Muscle of leg (tissue), 11 donors: ENCODE measurements around the gene LETMD1. TPM values are rescaled to one million over a fixed set of nuclear protein-coding genes. Genes with fewer than 3 reads are reported as not detected.
A peak's percentile ranks its signal among the peaks of the same experiment; 100 is the strongest.
"Not testable (repeated sequence)": the region's sequence is repeated elsewhere in the genome, so short reads cannot be mapped to it uniquely, and the experiment has no call there.

Experiments used
- DNase-seq: peaks from one replicate; pipeline ENCODE4 v3.0.0; 2013
- H3K27ac ChIP-seq: one replicate; pipeline ENCODE4 v1.5.1; 2013; ENCODE audit warnings: mild to moderate bottlenecking, low read length, control low read depth
- H3K27me3 ChIP-seq: one replicate; pipeline ENCODE4 v1.6.1; 2013; ENCODE audit warnings: low read length; ENCODE audit not compliant: control insufficient read depth, insufficient read depth
- H3K36me3 ChIP-seq: one replicate; pipeline ENCODE4 v1.6.1; 2013; ENCODE audit warnings: low read length; ENCODE audit not compliant: control insufficient read depth, insufficient read depth
- H3K4me1 ChIP-seq: one replicate; pipeline ENCODE4 v1.6.1; 2013; ENCODE audit warnings: low read length; ENCODE audit not compliant: control insufficient read depth, insufficient read depth
- H3K4me3 ChIP-seq: one replicate; pipeline ENCODE4 v1.5.1; 2013; ENCODE audit warnings: low read length, control low read depth
- H3K9me3 ChIP-seq: replicated peaks from 2 replicates; pipeline ENCODE4 v1.6.1; 2013; ENCODE audit warnings: low read depth, low read length; ENCODE audit not compliant: control insufficient read depth
- WGBS: methylation state at CpG from one replicate; pipeline ENCODE4 v1.1.5; 2013; ENCODE audit warnings: missing lambda C conversion rate; ENCODE audit not compliant: insufficient coverage; 5-methylcytosine and 5-hydroxymethylcytosine counted together
- polyA plus RNA-seq, 8 donors: library from polyadenylated mRNA; unstranded; fragments of 120-200 nt; gene quantifications; one replicate each; pipeline versions ENCODE4 v1.2.1 to v1.2.3, GENCODE V29; 2013; ENCODE audit warnings: inconsistent platforms in 1 of 8, low replicate concordance in 1 of 8; ENCODE audit not compliant: insufficient read length in 8 of 8, insufficient read depth in 1 of 8
- total RNA-seq: library from RNA; stranded (reverse); fragments of 120-200 nt; gene quantifications from one replicate; pipeline ENCODE4 v1.2.4, GENCODE V29; 2013

The LETMD1 gene
- total and polyA plus RNA-seq, 9 donors: 36.7 to 66.9 (median 48.7) TPM

GRCh38 chr12:51070004-51070403, 21.9 kb downstream of the LETMD1 start:
- DNase-seq: peak; percentile 41
- H3K27me3 ChIP-seq: no peaks in the 10 kb centered on the region
- H3K4me1 ChIP-seq: peaks cover 5% of the 10 kb centered on the region
- peaks cover 73% of the 10 kb centered on the region for H3K36me3 ChIP-seq
- 21% methylated on average over 2 of the region's 3 CpGs for WGBS
- H3K9me3 ChIP-seq: no peaks in the 10 kb centered on the region
- no peak overlapping the region for H3K4me3 ChIP-seq
- no peak overlapping the region for H3K27ac ChIP-seq

DNA sequence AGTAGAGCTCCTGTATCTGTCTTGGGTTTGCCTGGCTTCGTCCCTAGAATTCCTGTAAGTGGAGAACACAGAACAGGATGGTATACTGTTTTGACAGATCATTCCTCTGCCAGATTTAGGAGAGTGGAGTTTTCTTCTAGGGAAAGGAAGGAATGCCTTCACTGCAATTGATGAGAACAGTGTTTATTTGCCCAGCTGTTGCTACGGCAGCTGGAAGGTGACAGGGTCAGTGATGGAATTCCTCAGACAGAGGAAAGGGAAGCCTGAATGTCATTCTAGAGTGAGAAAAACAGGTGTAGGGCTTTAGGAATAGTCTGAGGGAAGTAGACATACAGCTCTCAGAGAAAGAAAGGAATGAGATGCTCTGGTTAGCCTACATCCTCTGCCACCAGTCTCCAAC, 23.5 kb downstream of the LETMD1 start:
- H3K36me3 ChIP-seq: peaks cover 64% of the 10 kb centered on the region

GRCh38 chr12:51075390-51075789, 27.3 kb downstream of the LETMD1 start:
- WGBS: 92% methylated on average over 2 of the region's 5 CpGs

More for the DNA sequence above, 23.5 kb downstream of the LETMD1 start:
- no peak for DNase-seq
- no peaks in the 10 kb centered on the region for H3K27me3 ChIP-seq
- no peak overlapping the region for H3K27ac ChIP-seq
- H3K4me1 ChIP-seq: peaks cover 14% of the 10 kb centered on the region
- H3K4me3 ChIP-seq: no peak overlapping the region
- 78% methylated on average over 1 of the region's 2 CpGs for WGBS
- no peaks in the 10 kb centered on the region for H3K9me3 ChIP-seq

GRCh38 chr12:51076236-51076930, 28.3 kb downstream of the LETMD1 start:
- 58% methylated on average over 8 of the region's 10 CpGs for WGBS
- Histone ChIP-seq H3K36me3 (peaks cover 31% of the 10 kb centered on the region), H3K27ac (peak overlapping the region; percentile 7), H3K4me1 (peaks cover 12% of the 10 kb centered on the region), H3K9me3 (no peaks in the 10 kb centered on the region), H3K27me3 (no peaks in the 10 kb centered on the region), H3K4me3 (no peak overlapping the region)
- DNase-seq: no peak

More at GRCh38 chr12:51075390-51075789, 27.3 kb downstream of the LETMD1 start:
- no peak for DNase-seq
- Histone ChIP-seq H3K9me3 (no peaks in the 10 kb centered on the region), H3K27me3 (no peaks in the 10 kb centered on the region), H3K4me3 (no peak overlapping the region), H3K36me3 (peaks cover 39% of the 10 kb centered on the region), H3K27ac (no peak overlapping the region), H3K4me1 (peaks cover 15% of the 10 kb centered on the region)

DNA sequence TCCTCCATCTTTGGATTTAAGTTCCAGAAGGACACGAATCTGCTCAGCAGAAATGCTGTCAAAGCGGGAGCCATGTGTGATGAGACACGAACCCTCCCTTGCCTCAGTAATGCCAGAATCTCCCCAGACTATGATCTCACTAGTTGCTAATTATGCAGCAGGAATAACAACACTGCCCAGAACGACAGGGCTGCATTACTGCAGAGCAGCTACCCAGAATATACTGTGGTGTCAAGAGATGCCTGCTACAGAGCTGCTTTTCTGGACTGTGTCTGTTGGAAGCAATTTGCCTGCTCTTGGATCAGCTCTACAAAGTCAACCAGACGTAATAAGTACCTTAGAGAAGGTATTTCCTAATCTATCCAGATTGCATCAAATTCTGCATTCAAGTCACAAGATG, 29.8 kb downstream of the LETMD1 start:
- Histone ChIP-seq H3K4me1 (peaks cover 19% of the 10 kb centered on the region), H3K4me3 (no peak overlapping the region), H3K27me3 (no peaks in the 10 kb centered on the region), H3K36me3 (peaks cover 18% of the 10 kb centered on the region), H3K9me3 (no peaks in the 10 kb centered on the region), H3K27ac (no peak overlapping the region)
- 44% methylated on average over 3 of the region's 5 CpGs for WGBS
- DNase-seq: peak; percentile 24

GRCh38 chr12:51078346-51078745, 30.2 kb downstream of the LETMD1 start:
- not testable (repeated sequence) for H3K27ac ChIP-seq, H3K9me3 ChIP-seq, H3K4me3 ChIP-seq, H3K27me3 ChIP-seq, DNase-seq
- Histone ChIP-seq H3K36me3 (peaks cover 14% of the 10 kb centered on the region), H3K4me1 (peaks cover 19% of the 10 kb centered on the region)
- WGBS: no CpG with 5 or more reads among the region's 5 CpGs

GRCh38 chr12:51078866-51079265, 30.7 kb downstream of the LETMD1 start:
- H3K9me3 ChIP-seq, H3K36me3 ChIP-seq, DNase-seq, H3K27me3 ChIP-seq, H3K27ac ChIP-seq, H3K4me3 ChIP-seq: not testable (repeated sequence)
- no CpG with 5 or more reads among the region's 6 CpGs for WGBS
- peaks cover 21% of the 10 kb centered on the region for H3K4me1 ChIP-seq

DNA sequence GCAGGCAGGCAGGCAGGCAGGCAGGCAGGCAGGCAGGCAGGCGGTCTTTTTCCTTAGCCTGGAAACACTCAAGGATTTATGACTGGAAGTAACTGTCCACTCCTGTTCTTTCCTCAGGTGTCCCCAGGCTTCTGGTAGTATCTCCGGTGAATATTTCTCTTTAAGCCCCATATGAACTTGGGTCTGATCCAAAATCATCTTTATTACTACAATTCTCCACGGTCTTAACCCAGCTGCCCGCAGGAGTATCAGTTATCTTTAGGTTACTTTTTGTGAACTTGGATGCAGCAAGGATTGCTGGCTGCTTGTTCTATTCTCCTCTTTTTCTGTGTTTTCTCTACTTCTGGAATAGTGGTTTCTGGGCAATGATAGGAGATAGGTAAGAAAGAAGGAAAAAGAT, 32.0 kb downstream of the LETMD1 start:
- H3K36me3 ChIP-seq: peaks cover 4% of the 10 kb centered on the region
- no peaks in the 10 kb centered on the region for H3K27me3 ChIP-seq
- no CpG with 5 or more reads among the region's 4 CpGs for WGBS
- DNase-seq: no peak
- H3K9me3 ChIP-seq: no peaks in the 10 kb centered on the region
- H3K4me3 ChIP-seq: no peak overlapping the region
- H3K4me1 ChIP-seq: peaks cover 21% of the 10 kb centered on the region
- H3K27ac ChIP-seq: no peak overlapping the region

DNA sequence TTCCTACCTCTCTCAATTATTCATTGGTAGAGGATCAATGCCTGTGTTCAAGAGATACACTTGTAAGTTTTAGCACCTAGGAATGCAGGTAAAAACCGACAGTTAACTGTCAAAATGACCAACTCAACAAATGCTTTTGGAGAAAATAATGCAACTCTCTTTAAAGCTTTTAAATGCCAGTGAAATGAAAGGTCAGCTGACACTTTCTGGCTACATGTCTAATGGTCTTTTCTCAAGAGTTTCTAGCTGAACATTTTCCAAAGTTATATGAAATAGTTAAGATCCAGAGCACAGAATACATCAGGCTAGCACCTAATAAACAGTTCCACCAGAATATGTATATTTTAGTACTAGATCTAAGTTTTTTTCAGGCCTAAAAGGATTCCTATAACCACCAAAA, 33.3 kb downstream of the LETMD1 start:
- Histone ChIP-seq H3K27ac (no peak overlapping the region), H3K4me3 (no peak overlapping the region), H3K9me3 (no peaks in the 10 kb centered on the region), H3K36me3 (no peaks in the 10 kb centered on the region), H3K4me1 (peaks cover 15% of the 10 kb centered on the region), H3K27me3 (no peaks in the 10 kb centered on the region)
- no peak for DNase-seq
- WGBS: 67% methylated on average over 1 of the region's 1 CpG

GRCh38 chr12:51082561-51083125, 34.5 kb downstream of the LETMD1 start:
- peak; percentile 74 for DNase-seq
- Histone ChIP-seq H3K4me3 (peak overlapping the region; percentile 95), H3K9me3 (no peaks in the 10 kb centered on the region), H3K4me1 (peaks cover 11% of the 10 kb centered on the region), H3K36me3 (no peaks in the 10 kb centered on the region), H3K27me3 (no peaks in the 10 kb centered on the region), H3K27ac (peak overlapping the region; percentile 97)
- WGBS: 0% methylated on average over 18 of the region's 18 CpGs
